SK-N-SH (cell line): ENCODE results near the gene PSMD3.

ENCODE experiments used
- CTCF ChIP-seq: fragments of 200-600 bp; sonication (generic); IDR thresholded peaks from 2 replicates; pipeline ENCODE4 v1.6.1; 2017; ENCODE audit warnings: antibody characterized with exemption, mild to moderate bottlenecking, moderate library complexity
- ELF1 ChIP-seq: IDR thresholded peaks from 2 replicates; pipeline ENCODE4 v1.4.0; 2012
- EP300 ChIP-seq, 2 experiments: IDR thresholded peaks; 2 replicates each; pipeline versions ENCODE4 v1.4.0 to v1.6.1; 2012; ENCODE audit warnings: borderline replicate concordance in 1 of 2, low read depth in 1 of 2, low read length in 1 of 2
- EZH2phosphoT487 ChIP-seq: fragments of 200-600 bp; sonication (generic); IDR thresholded peaks from 2 replicates; pipeline ENCODE4 v1.6.1; 2017; ENCODE audit warnings: low read depth, mixed run types, mild to moderate bottlenecking, antibody characterized with exemption, moderate library complexity, borderline replicate concordance
- GABPA ChIP-seq: IDR thresholded peaks from 2 replicates; pipeline ENCODE4 v1.4.0; 2012; ENCODE audit warnings: low read depth, mild to moderate bottlenecking
- POLR2AphosphoS5 ChIP-seq: IDR thresholded peaks from 2 replicates; pipeline ENCODE4 v1.6.1; 2012; ENCODE audit warnings: low read depth, low read length
- RAD21 ChIP-seq: IDR thresholded peaks from 2 replicates; pipeline ENCODE4 v1.6.1; 2012; ENCODE audit warnings: mild to moderate bottlenecking, low read length
- YY1 ChIP-seq: IDR thresholded peaks from 2 replicates; pipeline ENCODE4 v1.4.0; 2012; ENCODE audit warnings: low read depth, mild to moderate bottlenecking

- TF ChIP-seq GABPA: no peak
- no peak for TF ChIP-seq EP300 (IDR thresholded peaks at IDR 0.05; ENCODE audit: borderline replicate concordance in 1 of 2, low read depth in 1 of 2, low read length in 1 of 2)
- peak; percentile 89 for TF ChIP-seq CTCF
- TF ChIP-seq POLR2AphosphoS5: no peak
- no peak for TF ChIP-seq YY1
- TF ChIP-seq ELF1: no peak
- no peak for TF ChIP-seq EZH2phosphoT487
- TF ChIP-seq RAD21: peak; percentile 62
Measured at GRCh38 chr17:40026816-40027613, 46.4 kb downstream of the PSMD3 start.
